Heart right ventricle (tissue), 16 donors: ENCODE results near the gene POP4. TPM values are rescaled to one million over a fixed set of nuclear protein-coding genes. Genes with fewer than 3 reads are reported as not detected.

Experiments
- ATAC-seq, 8 donors: fragments of 200-7000 bp; cut with Tn5 transposase; one replicate each; pipeline ENCODE4 v1.9.1; 2020; ENCODE audit warnings: mild to moderate bottlenecking in 8 of 8, moderate library complexity in 8 of 8, moderate number of reproducible peaks in 1 of 8
- DNase-seq, 2 donors: peaks; one replicate each; pipeline ENCODE4 v3.0.0-alpha.2; 2020
- H3K27ac ChIP-seq, 10 donors: fragments of 200-600 bp; sonication (generic) in 2 of 10; one replicate each; pipeline versions ENCODE4 v1.5.0 to v1.8.0; 2020 to 2022; ENCODE audit warnings: mild to moderate bottlenecking in 3 of 10
- H3K27me3 ChIP-seq, 7 donors: fragments of 200-600 bp; one replicate each; pipeline ENCODE4 v1.8.0; 2021 to 2022; ENCODE audit warnings: mild to moderate bottlenecking in 2 of 7
- H3K36me3 ChIP-seq, 9 donors: fragments of 200-600 bp; sonication (generic) in 1 of 9; one replicate each; pipeline versions ENCODE4 v1.5.0 to v1.8.0; 2020 to 2022; ENCODE audit warnings: mild to moderate bottlenecking in 2 of 9
- H3K4me1 ChIP-seq, 9 donors: fragments of 200-600 bp; sonication (generic) in 1 of 9; one replicate each; pipeline versions ENCODE4 v1.5.0 to v1.8.0; 2020 to 2022; ENCODE audit warnings: mild to moderate bottlenecking in 4 of 9
- H3K4me3 ChIP-seq, 10 donors: fragments of 200-600 bp; sonication (generic) in 2 of 10; one replicate each; pipeline versions ENCODE4 v1.5.0 to v1.8.0; 2020 to 2022; ENCODE audit warnings: mild to moderate bottlenecking in 7 of 10, moderate library complexity in 2 of 10
- H3K9me3 ChIP-seq, 11 donors: fragments of 200-600 bp in 10 of 11; sonication (generic) in 2 of 11; one replicate each; pipeline versions ENCODE4 v1.5.0 to v1.8.0; 2013 to 2022; ENCODE audit warnings: mild to moderate bottlenecking in 2 of 11, control low read depth in 1 of 11, moderate library complexity in 1 of 11
- CTCF ChIP-seq, 9 donors: fragments of 200-600 bp; sonication (generic) in 2 of 9; IDR thresholded peaks; one replicate each; pipeline versions ENCODE4 v1.5.0 to v1.8.0; 2021 to 2022; ENCODE audit warnings: antibody characterized with exemption in 9 of 9, mild to moderate bottlenecking in 5 of 9, moderate library complexity in 1 of 9
- WGBS, 2 donors: extraction: QIAGEN DNeasy Blood & Tissue Kit; methylation state at CpG; one replicate each; pipeline ENCODE4 v1.1.7; 2013; ENCODE audit warnings: inconsistent platforms in 1 of 2; 5-methylcytosine and 5-hydroxymethylcytosine counted together
- intact Hi-C, 10 donors: fragments of 100-400 bp; cut with DNase I; formaldehyde crosslinking; loops; one replicate each; pipeline versions ENCODE4 v1.11.1 to v1.14.2; 2022
- polyA plus RNA-seq, 2 donors: library from polyadenylated mRNA; stranded (reverse); fragments of 200-250 nt; gene quantifications; one replicate each; pipeline ENCODE4 v1.2.3, GENCODE V29; 2013
- total RNA-seq, 10 donors: library from RNA; stranded (reverse); fragmentation: NEBNext Ultra II Directional in 3 of 10; extraction: Animal tissue kit (Norgen Biotek cat#: 25700) in 3 of 10; gene quantifications; one replicate each; pipeline versions ENCODE4 v1.2.1 to v1.2.4, GENCODE V29; 2021 to 2023
- donor health status: Arrhythmogenic right ventricular cardiomyopathy.
- donor health status: ischemic (EF 13 %, LVEDD 7.1; RV severe dilation, severe dysfunction).
- donor health status: healthy with polysubstance abuse.
- donor health status: DM: no; HTN: yes; CAD: no.
- donor health status: DM: no; HTN: no; CAD: no.
- donor health status: ischemic (EF 25% LVEDD 6.9; RV normal size, moderate dysfunction).
- donor health status: ischemic (EF 25% LVEDD 5.7; RV mildly dilated, moderate dysfunction).
- donor health status: healthy.
- donor health status: DM: yes; HTN: yes; CAD: no.
- donor health status: Ischemic cardiomyopathy.
- donor health status: ischemic (EF 35%, LVEDD 5.7; RV mildly dilated, moderate dysfunction).
- donor health status: nonischemic (EF 11% LVEDD 7.7; RV severe dilation, severe dysfunction).
- donor health status: DM: yes; HTN: yes; CAD: no.
- donor health status: PGD.
- donor health status: ischemic (EF 29% LVEDD 5.4; RV normal size, mild dysfunction).
- donor health status: nonischemic (EF 23%, LVEDD 6.1; RV moderate dilation, normal function).

The POP4 gene
- total and polyA plus RNA-seq, 12 donors = 46.6 to 108 (median 51.7) TPM

GRCh38 chr19:29634423-29635130 lies 28.5 kb downstream of the POP4 start:
- Histone ChIP-seq H3K9me3 (peaks cover 0 to 5% (median 0%) of the 10 kb centered on the region in 11 donors), H3K4me1 (no peaks in the 10 kb centered on the region), H3K27me3 (peaks cover 0 to 5% (median 0%) of the 10 kb centered on the region in 7 donors), H3K4me3 (no peak overlapping the region), H3K36me3 (no peaks in the 10 kb centered on the region), H3K27ac (no peak overlapping the region)
- ATAC-seq (no peak), DNase-seq (no peak)
- 62 to 81% methylated on average over 6 of the region's 6 CpGs for WGBS, 2 donors
- no peak for TF ChIP-seq CTCF (IDR thresholded peaks at IDR 0.05)
- intact Hi-C loops = no loop called here

GRCh38 chr19:29635963-29636362 lies 29.9 kb downstream of the POP4 start:
- Histone ChIP-seq H3K36me3 (no peaks in the 10 kb centered on the region), H3K4me3 (no peak overlapping the region), H3K27ac (no peak overlapping the region), H3K9me3 (peaks cover 0 to 5% (median 0%) of the 10 kb centered on the region in 11 donors), H3K27me3 (peaks cover 0 to 5% (median 0%) of the 10 kb centered on the region in 7 donors), H3K4me1 (no peaks in the 10 kb centered on the region)
- 83% methylated on average over 6 of the region's 6 CpGs for WGBS, 2 donors
- DNase-seq (no peak), ATAC-seq (no peak)
- intact Hi-C loops = no loop called here
- TF ChIP-seq CTCF (IDR thresholded peaks at IDR 0.05) = no peak

DNA sequence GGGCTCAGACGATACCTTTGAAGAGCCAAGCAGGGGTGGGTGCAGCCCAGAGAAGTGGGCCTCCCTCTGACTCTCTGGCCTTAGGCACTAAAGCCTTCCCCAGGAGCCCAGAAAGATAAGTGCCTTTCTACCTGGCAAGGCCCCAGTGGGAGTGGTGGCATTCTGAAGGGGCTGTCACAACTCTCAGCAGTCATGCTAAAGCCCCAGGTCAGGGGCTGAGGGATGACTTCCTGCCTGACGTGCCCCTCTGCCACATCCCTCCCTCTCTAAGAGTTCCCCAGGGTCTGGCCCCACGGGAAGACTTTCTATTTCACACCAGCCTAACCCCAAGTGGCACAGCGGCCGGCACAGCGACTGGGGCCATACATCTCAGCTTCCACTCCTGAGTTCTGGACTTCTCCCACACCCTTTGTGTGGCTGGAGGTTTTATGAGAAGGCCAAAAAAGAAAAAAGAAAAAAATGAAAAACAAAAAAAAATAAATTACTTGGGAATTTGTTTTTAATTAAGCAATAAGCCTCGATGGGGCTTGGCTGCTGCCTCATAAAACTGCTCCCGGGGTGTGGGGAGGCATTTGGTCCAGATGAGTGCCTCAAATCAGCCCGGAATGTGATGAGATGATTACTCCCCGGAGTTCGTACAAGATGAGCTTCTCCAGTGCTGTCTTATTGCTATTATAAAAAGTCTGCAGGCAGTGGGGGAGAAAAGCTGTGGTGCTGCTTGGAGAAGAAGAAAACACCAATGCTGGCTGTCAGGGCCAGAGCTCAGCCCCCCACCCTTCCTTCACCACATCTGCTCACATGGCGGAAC lies 30.7 kb downstream of the POP4 start:
- ATAC-seq = peak in 1 of 8 donors; percentile 26
- no peak for TF ChIP-seq CTCF (IDR thresholded peaks at IDR 0.05)
- no peak overlapping the region for H3K4me3 ChIP-seq
- no peak overlapping the region for H3K27ac ChIP-seq
- intact Hi-C loops = no loop called here
- no peaks in the 10 kb centered on the region for H3K36me3 ChIP-seq
- no peaks in the 10 kb centered on the region for H3K4me1 ChIP-seq
- WGBS, 2 donors = 67 to 69% methylated on average over 12 of the region's 12 CpGs
- H3K27me3 ChIP-seq = no peaks in the 10 kb centered on the region
- DNase-seq = no peak
- H3K9me3 ChIP-seq = peaks cover 0 to 5% (median 0%) of the 10 kb centered on the region in 11 donors

- no peaks in the 10 kb centered on the region for H3K36me3 ChIP-seq
These were observed 33.0 kb downstream of the POP4 start for GRCh38 chr19:29639086-29639485.

More at GRCh38 chr19:29639086-29639485, 33.0 kb downstream of the POP4 start:
- Histone ChIP-seq H3K27me3 (no peaks in the 10 kb centered on the region), H3K27ac (no peak overlapping the region), H3K4me3 (no peak overlapping the region), H3K9me3 (peaks cover 0 to 1% (median 0%) of the 10 kb centered on the region in 11 donors), H3K4me1 (peaks cover 0 to 6% (median 0%) of the 10 kb centered on the region in 9 donors)
- no peak for ATAC-seq
- TF ChIP-seq CTCF (IDR thresholded peaks at IDR 0.05) = no peak
- 88 to 93% methylated on average over 8 of the region's 8 CpGs for WGBS, 2 donors
- DNase-seq = no peak
- intact Hi-C loops = no loop called here
